ENCODE results near the gene ACADS. TPM values are rescaled to one million over a fixed set of nuclear protein-coding genes. Genes with fewer than 3 reads are reported as not detected.

ACADS gene
- total RNA-seq, 3 donors from 2014 or later (not counting 1 experiment from before 2014, with no cell fraction given), result 14.9 to 18.6 (median 15.5) TPM

DNA sequence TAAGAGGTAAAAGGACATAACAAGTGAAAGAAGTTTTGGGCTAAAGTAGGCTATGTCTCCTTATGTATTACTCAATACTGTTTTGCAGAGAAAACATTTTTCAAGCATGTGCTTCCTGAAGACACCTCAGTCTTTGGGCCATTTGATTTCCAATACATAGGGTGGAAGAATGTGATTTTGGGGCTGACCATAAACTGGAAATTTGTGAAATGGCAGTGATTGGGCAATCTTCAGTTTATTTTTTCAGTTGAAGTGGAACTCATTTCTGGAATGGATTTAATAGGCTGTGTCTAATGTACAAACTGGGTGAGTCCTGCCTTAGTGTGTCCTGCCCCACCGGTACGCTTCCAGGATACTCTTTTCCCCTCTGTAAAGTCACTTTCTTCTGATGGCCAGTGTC, 2.8 kb upstream of the ACADS start:
- 100% methylated on average over 2 of the region's 2 CpGs for WGBS (ENCODE audit: insufficient coverage)
- H3K36me3 Mint-ChIP-seq, result peaks cover 8% of the 10 kb centered on the region
- H3K4me1 Mint-ChIP-seq, result peaks cover 16 to 19% of the 10 kb centered on the region in 2 donors
- DNase-seq, result no peak
- ATAC-seq, result no peak
- Histone ChIP-seq H3K4me3 (ENCODE audit: low read length) (no peak overlapping the region), H3K4me1 (ENCODE audit: control insufficient read depth, insufficient read depth, low read length) (peaks cover 15% of the 10 kb centered on the region), H3K9me3 (ENCODE audit: control insufficient read depth, insufficient read depth, low read length) (no peaks in the 10 kb centered on the region), H3K36me3 (ENCODE audit: control insufficient read depth, insufficient read depth, low read length) (peaks cover 41% of the 10 kb centered on the region), H3K27ac (ENCODE audit: low read length) (no peak overlapping the region), H3K27me3 (ENCODE audit: control insufficient read depth, insufficient read depth, low read length) (no peaks in the 10 kb centered on the region)
- H3K27ac Mint-ChIP-seq, result no peak overlapping the region
- H3K27me3 Mint-ChIP-seq (ENCODE audit: low read depth in 2 of 2), result no peaks in the 10 kb centered on the region
- intact Hi-C loops (cut with micrococcal nuclease), result no loop called here
- no peaks in the 10 kb centered on the region for H3K9me3 Mint-ChIP-seq
- H3K4me3 Mint-ChIP-seq, result no peak overlapping the region
- no peak for TF ChIP-seq CTCF (IDR thresholded peaks at IDR 0.05)

DNA sequence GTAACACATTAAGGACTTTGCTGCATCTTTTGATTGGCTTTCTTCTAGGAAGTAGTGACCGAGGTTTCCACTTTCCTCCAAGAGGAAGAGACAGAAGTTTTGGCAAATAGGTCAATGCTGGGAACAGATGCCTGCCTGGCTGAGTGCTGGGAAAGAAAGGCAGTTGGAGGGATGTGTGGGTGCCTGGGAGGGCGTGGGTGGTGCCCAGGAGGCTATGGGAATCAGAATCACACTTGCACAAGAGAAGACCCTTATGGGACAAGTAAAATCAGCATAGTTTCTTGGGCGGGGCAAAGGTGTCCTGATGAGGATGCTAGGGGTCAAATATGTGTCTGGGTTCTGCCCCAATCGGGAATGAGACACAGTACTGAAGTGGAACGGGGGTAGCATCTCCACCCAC, 906 bp upstream of the ACADS start:
- intact Hi-C loops (cut with micrococcal nuclease), result loop anchor here (1.0 to 5.0 kb wide), 2 partner anchors 38 to 142 kb away; partner anchors contain the start of gene POP5
- DNase-seq (no peak), ATAC-seq (no peak)
- H3K4me1 Mint-ChIP-seq, result peaks cover 16 to 24% of the 10 kb centered on the region in 2 donors
- Histone ChIP-seq H3K27me3 (ENCODE audit: control insufficient read depth, insufficient read depth, low read length) (no peaks in the 10 kb centered on the region), H3K27ac (ENCODE audit: low read length) (no peak overlapping the region), H3K4me3 (ENCODE audit: low read length) (no peak overlapping the region), H3K4me1 (ENCODE audit: control insufficient read depth, insufficient read depth, low read length) (peaks cover 15% of the 10 kb centered on the region), H3K36me3 (ENCODE audit: control insufficient read depth, insufficient read depth, low read length) (peaks cover 26% of the 10 kb centered on the region), H3K9me3 (ENCODE audit: control insufficient read depth, insufficient read depth, low read length) (no peaks in the 10 kb centered on the region)
- H3K36me3 Mint-ChIP-seq, result no peaks in the 10 kb centered on the region
- H3K27me3 Mint-ChIP-seq (ENCODE audit: low read depth in 2 of 2), result no peaks in the 10 kb centered on the region
- WGBS (ENCODE audit: insufficient coverage), result 89% methylated on average over 5 of the region's 5 CpGs
- H3K4me3 Mint-ChIP-seq, result peak overlapping the region; percentile 91
- H3K9me3 Mint-ChIP-seq, result no peaks in the 10 kb centered on the region
- TF ChIP-seq CTCF (IDR thresholded peaks at IDR 0.05), result no peak
- H3K27ac Mint-ChIP-seq, result peak overlapping the region in 1 of 2 donors; percentile 88

DNA sequence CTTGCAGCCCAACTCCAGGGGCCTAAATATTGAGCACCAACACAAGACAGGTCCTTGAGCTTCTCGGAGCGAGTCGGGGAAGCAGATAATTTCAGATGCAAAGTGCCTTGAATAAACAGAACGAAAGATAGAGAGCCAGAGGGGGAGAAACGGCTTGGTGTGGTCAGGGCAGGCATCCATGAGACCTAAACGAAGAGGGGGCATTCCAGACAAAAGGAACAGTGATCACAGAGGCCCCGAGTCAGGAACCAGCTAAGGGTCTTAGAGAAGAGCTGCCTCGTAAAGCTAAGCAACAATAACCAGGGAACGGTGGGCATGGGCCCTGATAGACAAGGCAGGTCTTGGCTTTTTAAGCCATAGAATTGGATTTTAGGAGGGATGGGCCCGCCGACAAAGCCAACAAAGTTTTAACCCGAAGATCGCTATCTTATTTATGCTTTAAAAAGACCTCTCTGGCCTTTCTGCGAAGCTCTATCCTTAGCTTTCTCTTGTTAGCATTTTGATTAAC, 421 bp upstream of the ACADS start:
- peaks cover 22% of the 10 kb centered on the region for H3K36me3 ChIP-seq (ENCODE audit: control insufficient read depth, insufficient read depth, low read length)
- peak overlapping the region; percentile 30 for H3K27ac ChIP-seq (ENCODE audit: low read length)
- Mint-ChIP-seq H3K4me1 (peaks cover 16 to 26% of the 10 kb centered on the region in 2 donors), H3K36me3 (no peaks in the 10 kb centered on the region), H3K27me3 (ENCODE audit: low read depth in 2 of 2) (no peaks in the 10 kb centered on the region), H3K27ac (peak overlapping the region in 1 of 2 donors; percentile 88), H3K4me3 (peak overlapping the region; percentile 91), H3K9me3 (no peaks in the 10 kb centered on the region)
- ATAC-seq (no peak), DNase-seq (no peak)
- WGBS (ENCODE audit: insufficient coverage), result 48% methylated on average over 14 of the region's 14 CpGs
- peak overlapping the region; percentile 52 for H3K4me3 ChIP-seq (ENCODE audit: low read length)
- peaks cover 15% of the 10 kb centered on the region for H3K4me1 ChIP-seq (ENCODE audit: control insufficient read depth, insufficient read depth, low read length)
- no peak for TF ChIP-seq CTCF (IDR thresholded peaks at IDR 0.05)
- H3K9me3 ChIP-seq (ENCODE audit: control insufficient read depth, insufficient read depth, low read length), result no peaks in the 10 kb centered on the region
- H3K27me3 ChIP-seq (ENCODE audit: control insufficient read depth, insufficient read depth, low read length), result no peaks in the 10 kb centered on the region
- intact Hi-C loops (cut with micrococcal nuclease), result loop anchor here (1.0 to 5.0 kb wide), 2 partner anchors 39 to 143 kb away; partner anchors contain the start of gene POP5

DNA sequence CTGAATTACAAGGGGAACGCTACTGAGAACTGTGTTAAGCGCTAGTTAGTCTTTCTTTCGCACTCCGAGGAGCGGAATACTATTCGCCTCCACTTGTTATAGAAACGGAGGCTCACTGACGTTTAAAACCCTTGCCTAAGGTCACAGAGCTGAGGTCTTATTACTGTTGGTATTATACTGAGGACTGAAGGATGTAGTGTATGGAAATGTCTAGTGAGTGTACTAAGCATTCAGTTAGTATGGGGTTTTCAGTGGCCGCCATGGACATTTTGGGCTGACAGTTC, 826 bp downstream of the ACADS start:
- Mint-ChIP-seq H3K4me1 (peaks cover 16 to 28% of the 10 kb centered on the region in 2 donors), H3K4me3 (peak overlapping the region; percentile 91), H3K27ac (peak overlapping the region; percentile 51 to 88), H3K36me3 (no peaks in the 10 kb centered on the region), H3K27me3 (ENCODE audit: low read depth in 2 of 2) (no peaks in the 10 kb centered on the region), H3K9me3 (no peaks in the 10 kb centered on the region)
- Histone ChIP-seq H3K4me1 (ENCODE audit: control insufficient read depth, insufficient read depth, low read length) (peaks cover 15% of the 10 kb centered on the region), H3K36me3 (ENCODE audit: control insufficient read depth, insufficient read depth, low read length) (peaks cover 15% of the 10 kb centered on the region), H3K27ac (ENCODE audit: low read length) (no peak overlapping the region), H3K9me3 (ENCODE audit: control insufficient read depth, insufficient read depth, low read length) (no peaks in the 10 kb centered on the region), H3K4me3 (ENCODE audit: low read length) (no peak overlapping the region), H3K27me3 (ENCODE audit: control insufficient read depth, insufficient read depth, low read length) (no peaks in the 10 kb centered on the region)
- DNase-seq (no peak), ATAC-seq (no peak)
- no peak for TF ChIP-seq CTCF (IDR thresholded peaks at IDR 0.05)
- intact Hi-C loops (cut with micrococcal nuclease), result loop anchor here (5.0 kb wide), 1 partner anchor 144 kb away; the partner anchor contains the start of gene POP5
- 95% methylated on average over 9 of the region's 9 CpGs for WGBS (ENCODE audit: insufficient coverage)

Data from natural killer cell (primary cell).